ENCODE data around the gene TEX13C. TPM values are rescaled to one million over a fixed set of nuclear protein-coding genes. Genes with fewer than 3 reads are reported as not detected.

TEX13C gene
- total RNA-seq, 1 donor from 2014 or later, result not detected

GRCh38 chrX:125340490-125340889 lies 20.8 kb downstream of the TEX13C start:
- TF ChIP-seq CTCF (IDR thresholded peaks at IDR 0.05), result no peak
- H3K9me3 ChIP-seq, result no peaks in the 10 kb centered on the region
- H3K4me3 ChIP-seq, result no peak overlapping the region
- DNase-seq (no peak), ATAC-seq (no peak)
- H3K27me3 ChIP-seq, result no peaks in the 10 kb centered on the region
- no peaks in the 10 kb centered on the region for H3K36me3 ChIP-seq
- H3K27ac ChIP-seq, result no peak overlapping the region
- intact Hi-C loops (cut with DNase I), result no loop called here
- no peaks in the 10 kb centered on the region for H3K4me1 ChIP-seq

- TF ChIP-seq CTCF (IDR thresholded peaks at IDR 0.05), result no peak
- Histone ChIP-seq H3K36me3 (no peaks in the 10 kb centered on the region), H3K4me1 (no peaks in the 10 kb centered on the region), H3K9me3 (no peaks in the 10 kb centered on the region), H3K4me3 (no peak overlapping the region), H3K27ac (no peak overlapping the region), H3K27me3 (no peaks in the 10 kb centered on the region)
- DNase-seq, result no peak
- intact Hi-C loops (cut with DNase I), result no loop called here
- no peak for ATAC-seq
Measured at GRCh38 chrX:125374169-125374568, 54.5 kb downstream of the TEX13C start.
